22Rv1 (cell line): ENCODE results near the gene CUX1.

ENCODE experiments used
- ZFX ChIP-seq: fragments of 450-650 bp; IDR thresholded peaks from 2 replicates; pipeline ENCODE4 v1.6.1; 2017; ENCODE audit warnings: antibody characterized with exemption, borderline replicate concordance
- TF ChIP-seq, protein P1 (sequence below): fragments of 450-650 bp; IDR thresholded peaks from 2 replicates; pipeline ENCODE4 v1.5.1; 2017; ENCODE audit warnings: mild to moderate bottlenecking

DNA sequence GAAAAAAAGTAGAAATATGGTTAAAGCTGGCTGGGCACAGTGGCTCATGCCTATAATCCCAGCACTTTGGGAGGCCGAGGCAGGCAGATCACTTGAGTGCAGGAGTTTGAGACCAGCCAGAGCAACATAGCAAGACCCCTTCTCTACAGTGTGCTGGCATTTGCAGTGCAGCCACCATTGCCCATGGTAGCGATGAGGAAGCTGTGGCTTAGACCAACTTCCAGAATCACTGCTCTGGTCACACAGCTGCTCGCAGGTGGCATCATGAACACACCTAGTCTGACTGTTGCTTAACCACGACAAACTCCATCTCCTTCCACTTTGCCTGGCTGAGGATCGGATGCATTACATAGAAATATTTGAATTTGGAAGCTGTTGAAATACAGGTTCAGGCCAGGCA lies 137.1 kb downstream of the CUX1 start:
- TF ChIP-seq, protein P1, sequence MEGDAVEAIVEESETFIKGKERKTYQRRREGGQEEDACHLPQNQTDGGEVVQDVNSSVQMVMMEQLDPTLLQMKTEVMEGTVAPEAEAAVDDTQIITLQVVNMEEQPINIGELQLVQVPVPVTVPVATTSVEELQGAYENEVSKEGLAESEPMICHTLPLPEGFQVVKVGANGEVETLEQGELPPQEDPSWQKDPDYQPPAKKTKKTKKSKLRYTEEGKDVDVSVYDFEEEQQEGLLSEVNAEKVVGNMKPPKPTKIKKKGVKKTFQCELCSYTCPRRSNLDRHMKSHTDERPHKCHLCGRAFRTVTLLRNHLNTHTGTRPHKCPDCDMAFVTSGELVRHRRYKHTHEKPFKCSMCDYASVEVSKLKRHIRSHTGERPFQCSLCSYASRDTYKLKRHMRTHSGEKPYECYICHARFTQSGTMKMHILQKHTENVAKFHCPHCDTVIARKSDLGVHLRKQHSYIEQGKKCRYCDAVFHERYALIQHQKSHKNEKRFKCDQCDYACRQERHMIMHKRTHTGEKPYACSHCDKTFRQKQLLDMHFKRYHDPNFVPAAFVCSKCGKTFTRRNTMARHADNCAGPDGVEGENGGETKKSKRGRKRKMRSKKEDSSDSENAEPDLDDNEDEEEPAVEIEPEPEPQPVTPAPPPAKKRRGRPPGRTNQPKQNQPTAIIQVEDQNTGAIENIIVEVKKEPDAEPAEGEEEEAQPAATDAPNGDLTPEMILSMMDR: no peak
- TF ChIP-seq ZFX: no peak
